ENCODE results near the gene HOXD9.

DNA sequence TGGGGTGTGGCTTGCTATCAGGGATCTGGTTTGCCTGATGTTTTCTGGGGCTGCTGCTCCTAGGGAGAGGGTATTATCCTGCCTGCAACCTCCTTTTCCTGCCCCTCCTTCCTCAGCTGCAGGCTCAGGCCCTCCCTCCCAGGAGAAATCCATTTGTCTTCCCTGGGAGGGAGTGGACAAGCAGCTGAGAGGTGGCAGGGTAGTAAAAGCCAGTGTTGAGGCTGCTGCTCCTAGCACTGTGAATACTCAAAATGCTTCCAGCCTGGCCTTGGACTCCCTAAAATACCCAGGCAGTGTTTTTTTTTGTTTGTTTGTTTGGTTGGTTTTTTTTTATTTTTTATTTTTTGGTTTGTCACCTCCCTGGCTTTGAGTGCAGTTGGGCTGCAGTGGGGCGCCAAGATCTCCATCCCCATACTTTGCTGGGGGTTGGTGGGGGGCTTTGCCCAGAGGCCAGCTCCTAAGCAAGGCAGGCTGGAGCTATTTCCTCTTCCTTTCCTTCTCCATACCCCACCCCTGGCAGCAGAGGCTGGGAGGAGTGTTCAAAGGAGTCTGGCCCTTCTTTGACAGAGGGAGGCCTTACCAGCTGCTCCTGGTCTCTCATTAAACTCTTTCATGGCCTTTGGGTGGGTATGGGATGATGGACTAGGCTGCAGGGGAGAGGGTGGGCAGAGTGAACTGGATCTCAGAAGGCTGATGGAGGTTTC lies 48.2 kb downstream of the HOXD9 start:
- TF ChIP-seq, protein P1, sequence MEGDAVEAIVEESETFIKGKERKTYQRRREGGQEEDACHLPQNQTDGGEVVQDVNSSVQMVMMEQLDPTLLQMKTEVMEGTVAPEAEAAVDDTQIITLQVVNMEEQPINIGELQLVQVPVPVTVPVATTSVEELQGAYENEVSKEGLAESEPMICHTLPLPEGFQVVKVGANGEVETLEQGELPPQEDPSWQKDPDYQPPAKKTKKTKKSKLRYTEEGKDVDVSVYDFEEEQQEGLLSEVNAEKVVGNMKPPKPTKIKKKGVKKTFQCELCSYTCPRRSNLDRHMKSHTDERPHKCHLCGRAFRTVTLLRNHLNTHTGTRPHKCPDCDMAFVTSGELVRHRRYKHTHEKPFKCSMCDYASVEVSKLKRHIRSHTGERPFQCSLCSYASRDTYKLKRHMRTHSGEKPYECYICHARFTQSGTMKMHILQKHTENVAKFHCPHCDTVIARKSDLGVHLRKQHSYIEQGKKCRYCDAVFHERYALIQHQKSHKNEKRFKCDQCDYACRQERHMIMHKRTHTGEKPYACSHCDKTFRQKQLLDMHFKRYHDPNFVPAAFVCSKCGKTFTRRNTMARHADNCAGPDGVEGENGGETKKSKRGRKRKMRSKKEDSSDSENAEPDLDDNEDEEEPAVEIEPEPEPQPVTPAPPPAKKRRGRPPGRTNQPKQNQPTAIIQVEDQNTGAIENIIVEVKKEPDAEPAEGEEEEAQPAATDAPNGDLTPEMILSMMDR (conservative IDR thresholded peaks at IDR 0.05; ENCODE audit: low read length): no peak
- TF ChIP-seq EZH2phosphoT487 (IDR thresholded peaks at IDR 0.05; ENCODE audit: borderline replicate concordance, low read depth, low read length): no peak
